HCT116 (cell line): ENCODE data around the gene OXCT1. TPM values are rescaled to one million over a fixed set of nuclear protein-coding genes. Genes with fewer than 3 reads are reported as not detected.

Experiments used
- ATAC-seq: fragments of 200-7000 bp; cut with Tn5 transposase; 2 replicates; pipeline ENCODE4 v1.9.1; 2020; ENCODE audit warnings: mild to moderate bottlenecking, moderate library complexity
- BruUV-seq: library from RNA; stranded (reverse); fragments of 400-500 nt; replicated peaks from 2 replicates; lab custom pipeline; 2021; lab: Mats Ljungman, UMichigan
- CTCF ChIA-PET: fragments of 300-600 bp; sonication (Branson Sonifier 250); formaldehyde crosslinking; loops from one replicate; lab custom pipeline; 2021; ENCODE audit warnings: antibody characterized with exemption; lab: Charles Lee
- POLR2A ChIA-PET: fragments of 300-600, 350-600 bp; sonication (Branson Sonifier 250); formaldehyde crosslinking; loops from one replicate; lab custom pipeline; 2021; ENCODE audit warnings: antibody characterized with exemption; lab: Charles Lee
- RAD21 ChIA-PET, 2 experiments: fragments of 300-600 bp; sonication (Branson Sonifier 250); formaldehyde crosslinking; loops; one replicate each; lab custom pipeline; 2023; ENCODE audit warnings: low total read pairs in 2 of 2; ENCODE audit not compliant: uncharacterized antibody in 2 of 2, unreplicated experiment in 2 of 2, low non-redundant PET in 1 of 2; lab: Charles Lee
- DNase-seq: peaks from one replicate; pipeline ENCODE4 v3.0.0-alpha.2; 2010; ENCODE audit warnings: low read depth, low spot score
- H2AFZ ChIP-seq: fragments of 200-600 bp; shearing (Covaris generic), sonication (generic); 2 replicates; pipeline ENCODE4 v1.6.1; 2017; ENCODE audit warnings: low read depth, mixed run types, mixed read lengths, antibody characterized with exemption, low read length; ENCODE audit not compliant: poor library complexity, severe bottlenecking
- H3K27ac ChIP-seq: 2 replicates; pipeline ENCODE4 v1.5.1; 2012; ENCODE audit warnings: low read depth, low read length
- H3K27me3 ChIP-seq: fragments of 200-600 bp; sonication (generic); 2 replicates; pipeline ENCODE4 v1.6.1; 2016; ENCODE audit warnings: mixed run types, low read length, mixed read lengths; ENCODE audit not compliant: insufficient read depth
- H3K36me3 ChIP-seq, 2 experiments: fragments of 200-500 bp in 1 of 2; fragments of 200-600 bp in 1 of 2; sonication (Bioruptor generic) in 1 of 2; sonication (generic) in 1 of 2; 2 replicates each; pipeline versions ENCODE4 v1.5.1 to v1.6.1; 2014 to 2016; ENCODE audit warnings: low read length in 2 of 2, inconsistent platforms in 1 of 2, mixed read lengths in 1 of 2, mixed run types in 1 of 2; ENCODE audit not compliant: insufficient read depth in 2 of 2, control insufficient read depth in 1 of 2
- H3K4me1 ChIP-seq, 2 experiments: fragments of 200-600 bp in 1 of 2; sonication (generic) in 1 of 2; 2 replicates each; pipeline versions ENCODE4 v1.5.1 to v1.6.1; 2012 to 2017; ENCODE audit warnings: low read length in 2 of 2, inconsistent platforms in 1 of 2, mild to moderate bottlenecking in 1 of 2, mixed read lengths in 1 of 2, mixed run types in 1 of 2, moderate library complexity in 1 of 2; ENCODE audit not compliant: insufficient read depth in 2 of 2, control insufficient read depth in 1 of 2
- H3K4me2 ChIP-seq: fragments of 200-600 bp; sonication (generic); 2 replicates; pipeline ENCODE4 v1.6.1; 2017; ENCODE audit warnings: mixed run types, low read length, mixed read lengths
- H3K4me3 ChIP-seq, 2 experiments: fragments of 200-600 bp in 1 of 2; sonication (generic) in 1 of 2; replicated peaks in 1 of 2; 2 replicates each; pipeline ENCODE4 v1.5.1; 2011 to 2016; ENCODE audit warnings: low read length in 2 of 2, control low read depth in 1 of 2, low read depth in 1 of 2, mild to moderate bottlenecking in 1 of 2, mixed read lengths in 1 of 2, mixed run types in 1 of 2
- H3K79me2 ChIP-seq: fragments of 200-600 bp; sonication (generic); 2 replicates; pipeline ENCODE4 v1.6.1; 2017; ENCODE audit warnings: mild to moderate bottlenecking, mixed run types, low read length, moderate library complexity, mixed read lengths; ENCODE audit not compliant: insufficient read depth
- H3K9ac ChIP-seq: fragments of 200-600 bp; sonication (generic); 2 replicates; pipeline ENCODE4 v1.6.1; 2016; ENCODE audit warnings: low read length, mixed read lengths
- H3K9me2 ChIP-seq: fragments of 200-600 bp; sonication (generic), shearing (Covaris generic); 2 replicates; pipeline ENCODE4 v1.6.1; 2017; ENCODE audit warnings: mixed run types, mild to moderate bottlenecking, moderate library complexity; ENCODE audit not compliant: insufficient read depth
- H3K9me3 ChIP-seq, 2 experiments: fragments of 200-500 bp in 1 of 2; fragments of 200-600 bp in 1 of 2; sonication (Bioruptor generic) in 1 of 2; sonication (generic) in 1 of 2; 2 replicates each; pipeline ENCODE4 v1.6.1; 2014 to 2017; ENCODE audit warnings: low read length in 2 of 2, mixed read lengths in 2 of 2, inconsistent platforms in 1 of 2, low read depth in 1 of 2, mild to moderate bottlenecking in 1 of 2, mixed run types in 1 of 2, moderate library complexity in 1 of 2; ENCODE audit not compliant: control insufficient read depth in 1 of 2, insufficient read depth in 1 of 2
- H4K20me1 ChIP-seq: fragments of 200-600 bp; sonication (generic), shearing (Covaris generic); 2 replicates; pipeline ENCODE4 v1.6.1; 2017; ENCODE audit warnings: mixed run types, mild to moderate bottlenecking, moderate library complexity; ENCODE audit not compliant: insufficient read depth
- ATF3 ChIP-seq: IDR thresholded peaks from 2 replicates; pipeline ENCODE4 v1.6.1; 2012
- CEBPB ChIP-seq: IDR thresholded peaks from 2 replicates; pipeline ENCODE4 v1.6.1; 2012; ENCODE audit warnings: low read depth
- CTCF ChIP-seq, 3 experiments: fragments of 200-600 bp in 1 of 3; sonication (generic) in 1 of 3; IDR thresholded peaks in 2 of 3; conservative IDR thresholded peaks in 1 of 3; 2 replicates each; pipeline ENCODE4 v1.5.1; 2012 to 2017; ENCODE audit warnings: low read depth in 2 of 3, low read length in 2 of 3, antibody characterized with exemption in 1 of 3, borderline replicate concordance in 1 of 3, control low read depth in 1 of 3, mild to moderate bottlenecking in 1 of 3, mixed read lengths in 1 of 3, mixed run types in 1 of 3, moderate library complexity in 1 of 3; ENCODE audit not compliant: insufficient read depth in 1 of 3
- EGR1 ChIP-seq: IDR thresholded peaks from 2 replicates; pipeline ENCODE4 v1.6.1; 2012; ENCODE audit warnings: low read depth
- ELF1 ChIP-seq: IDR thresholded peaks from 2 replicates; pipeline ENCODE4 v1.6.1; 2012; ENCODE audit warnings: low read depth, borderline replicate concordance
- EZH2phosphoT487 ChIP-seq: fragments of 200-600 bp; IDR thresholded peaks from 2 replicates; pipeline ENCODE4 v1.6.1; 2018; ENCODE audit warnings: antibody characterized with exemption, borderline replicate concordance
- FOSL1 ChIP-seq: IDR thresholded peaks from 2 replicates; pipeline ENCODE4 v1.6.1; 2012; ENCODE audit warnings: low read depth
- JUND ChIP-seq: IDR thresholded peaks from 2 replicates; pipeline ENCODE4 v1.6.1; 2012
- POLR2A ChIP-seq: IDR thresholded peaks from 2 replicates; pipeline ENCODE4 v1.7.0; 2011; ENCODE audit warnings: borderline replicate concordance; ENCODE audit not compliant: insufficient read depth, insufficient read length; ENCODE audit errors: extremely low read depth
- POLR2AphosphoS5 ChIP-seq: IDR thresholded peaks from 2 replicates; pipeline ENCODE4 v1.6.1; 2011; ENCODE audit warnings: mild to moderate bottlenecking, low read depth, low read length, moderate library complexity
- RAD21 ChIP-seq: IDR thresholded peaks from 2 replicates; pipeline ENCODE4 v1.6.1; 2012; ENCODE audit warnings: low read depth, mild to moderate bottlenecking
- REST ChIP-seq: IDR thresholded peaks from 2 replicates; pipeline ENCODE4 v1.6.1; 2012; ENCODE audit warnings: low read depth
- SIN3A ChIP-seq: IDR thresholded peaks from 2 replicates; pipeline ENCODE4 v1.6.1; 2012; ENCODE audit warnings: low read depth
- SP1 ChIP-seq: IDR thresholded peaks from 2 replicates; pipeline ENCODE4 v1.6.1; 2012; ENCODE audit warnings: low read depth
- SRF ChIP-seq: IDR thresholded peaks from 2 replicates; pipeline ENCODE4 v1.6.1; 2012; ENCODE audit warnings: low read depth
- TCF7L2 ChIP-seq: IDR thresholded peaks from 2 replicates; pipeline ENCODE4 v1.7.0; 2011; ENCODE audit warnings: borderline replicate concordance, inconsistent platforms; ENCODE audit not compliant: insufficient read depth, insufficient read length; ENCODE audit errors: extremely low read depth
- ZBTB33 ChIP-seq: IDR thresholded peaks from 2 replicates; pipeline ENCODE4 v1.6.1; 2011; ENCODE audit warnings: mild to moderate bottlenecking, low read length, moderate library complexity; ENCODE audit not compliant: insufficient replicate concordance; ENCODE audit errors: extremely low read depth
- ZFX ChIP-seq: fragments of 450-650 bp; IDR thresholded peaks from 2 replicates; pipeline ENCODE4 v1.6.1; 2017
- intact Hi-C: fragments of 100-400 bp; cut with micrococcal nuclease; formaldehyde crosslinking; loops from 2 replicates; pipeline ENCODE4 v1.10.0; 2022
- total RNA-seq: library from RNA; stranded (reverse); gene quantifications from one replicate; pipeline ENCODE4 v1.2.1, GENCODE V29; 2021; ENCODE audit not compliant: unreplicated experiment
- TF ChIP-seq, protein P1 (sequence below): IDR thresholded peaks from 2 replicates; pipeline ENCODE4 v1.6.1; 2012

Gene OXCT1
- total RNA-seq, 1 experiment from 2014 or later, result 28.1 TPM

- no peaks in the 10 kb centered on the region for H3K27me3 ChIP-seq
- peaks cover 8 to 10% of the 10 kb centered on the region in 2 experiments; a peak in 2 of 4 replicates for H3K4me1 ChIP-seq
- no peaks in the 10 kb centered on the region for H4K20me1 ChIP-seq
- ChIA-PET POLR2A (no interaction called here), CTCF (interaction anchor here (1.0 kb wide), 1 partner anchor 132 kb away, joined by 6 read pairs; no protein-coding TSS in a partner anchor), RAD21 (no interaction called here)
- H3K9ac ChIP-seq, result no peak overlapping the region
- no peak overlapping the region for H3K27ac ChIP-seq
- H3K9me2 ChIP-seq, result no peaks in the 10 kb centered on the region
- no peak for TF ChIP-seq ZFX
- TF ChIP-seq FOSL1, result no peak
- no peak for TF ChIP-seq ELF1
- no peak for TF ChIP-seq EZH2phosphoT487
- TF ChIP-seq SP1, result no peak
- TF ChIP-seq JUND, result no peak
- no peak for TF ChIP-seq REST
- TF ChIP-seq ATF3, result no peak
- TF ChIP-seq CTCF (IDR thresholded peaks at IDR 0.05 in 2 of 3, conservative IDR thresholded peaks at IDR 0.05 in 1 of 3; ENCODE audit: borderline replicate concordance in 1 of 3, insufficient read depth in 1 of 3, low read depth in 2 of 3, low read length in 2 of 3), result no peak
- TF ChIP-seq POLR2A, result no peak
- TF ChIP-seq POLR2AphosphoS5, result no peak
- no peak for TF ChIP-seq TCF7L2
- no peak for TF ChIP-seq SRF
- TF ChIP-seq, protein P1, sequence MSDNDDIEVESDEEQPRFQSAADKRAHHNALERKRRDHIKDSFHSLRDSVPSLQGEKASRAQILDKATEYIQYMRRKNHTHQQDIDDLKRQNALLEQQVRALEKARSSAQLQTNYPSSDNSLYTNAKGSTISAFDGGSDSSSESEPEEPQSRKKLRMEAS, result no peak
- TF ChIP-seq ZBTB33, result no peak
- TF ChIP-seq RAD21, result no peak
- TF ChIP-seq CEBPB, result no peak
- TF ChIP-seq SIN3A, result no peak
- TF ChIP-seq EGR1, result no peak
- no peaks in the 10 kb centered on the region for H3K9me3 ChIP-seq
- H2AFZ ChIP-seq, result no peak overlapping the region
- ATAC-seq (no peak), DNase-seq (no peak)
- 0 out of 2 replicates have a peak, but pooled peaks cover 1% of the 10 kb centered on the region for H3K79me2 ChIP-seq
- H3K36me3 ChIP-seq, result peaks cover 0 to 12% of the 10 kb centered on the region in 2 experiments; a peak in 1 of 4 replicates
- BruUV-seq, result no TSS peak
- no peak overlapping the region for H3K4me2 ChIP-seq
- no peak overlapping the region for H3K4me3 ChIP-seq
- intact Hi-C loops, result no loop called here
Measured at GRCh38 chr5:41840251-41840650, 30.0 kb downstream of the OXCT1 start.
